ENCODE data around the gene RHBDL2.

DNA sequence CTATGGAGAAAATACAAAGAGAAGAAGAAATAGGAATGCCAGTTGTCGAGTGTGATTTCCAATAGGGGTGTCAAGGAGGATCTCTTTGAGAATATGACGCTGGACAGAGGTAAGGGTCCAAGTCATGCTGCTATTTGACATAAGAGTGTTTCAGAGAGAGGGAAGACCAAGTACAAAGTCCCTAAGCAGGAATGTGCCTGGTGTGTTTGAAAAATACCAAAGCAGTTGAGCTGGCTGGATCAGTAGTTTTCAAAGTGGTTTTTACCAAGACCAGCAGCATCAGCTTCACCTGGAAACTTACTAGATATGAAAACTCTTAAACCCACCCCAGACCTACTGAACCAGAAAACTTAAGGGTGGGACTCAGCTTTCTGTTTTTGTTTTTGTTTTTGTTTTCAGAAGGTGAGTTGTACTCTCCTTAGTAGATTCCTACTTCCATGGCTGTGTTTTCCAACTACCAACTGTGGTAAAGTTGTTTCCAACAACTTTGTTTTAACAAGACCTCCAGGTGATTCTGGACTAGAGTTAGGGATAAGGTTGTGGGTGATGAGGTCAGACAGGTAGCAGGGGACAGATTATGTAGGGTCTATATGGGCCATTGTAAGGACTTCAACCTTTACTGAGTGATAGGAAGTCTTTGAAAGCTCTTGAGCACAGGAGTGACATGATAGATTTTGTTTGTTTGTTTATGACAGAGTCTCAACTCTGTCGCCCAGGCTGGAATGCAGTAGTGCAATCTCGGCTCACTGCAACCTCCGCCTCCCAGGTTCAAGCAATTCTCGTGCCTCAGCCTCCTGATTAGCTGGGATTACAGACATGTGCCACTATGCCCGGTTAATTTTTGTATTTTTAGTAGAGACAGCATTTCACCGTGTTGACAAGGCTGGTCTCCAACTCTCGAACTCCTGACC lies 53.0 kb downstream of the RHBDL2 start:
- TF ChIP-seq CTCF (IDR thresholded peaks at IDR 0.05 in 4 of 5, conservative IDR thresholded peaks at IDR 0.05 in 1 of 5) (no peak), POLR2A (IDR thresholded peaks at IDR 0.05) (no peak)

Measured in gastrocnemius medialis (tissue), 4 donors.